Jurkat, Clone E6-1 (cell line): ENCODE data around the gene GDF7.

ENCODE experiments used
- DNase-seq: peaks from one replicate; pipeline ENCODE4 v3.0.0-alpha.2; 2011; ENCODE audit warnings: low read depth, low spot score
- H3K4me3 ChIP-seq: 2 replicates; pipeline ENCODE4 v1.5.1; 2011; ENCODE audit warnings: mild to moderate bottlenecking, low read length, control low read depth, moderate library complexity

Gene GDF7

DNA sequence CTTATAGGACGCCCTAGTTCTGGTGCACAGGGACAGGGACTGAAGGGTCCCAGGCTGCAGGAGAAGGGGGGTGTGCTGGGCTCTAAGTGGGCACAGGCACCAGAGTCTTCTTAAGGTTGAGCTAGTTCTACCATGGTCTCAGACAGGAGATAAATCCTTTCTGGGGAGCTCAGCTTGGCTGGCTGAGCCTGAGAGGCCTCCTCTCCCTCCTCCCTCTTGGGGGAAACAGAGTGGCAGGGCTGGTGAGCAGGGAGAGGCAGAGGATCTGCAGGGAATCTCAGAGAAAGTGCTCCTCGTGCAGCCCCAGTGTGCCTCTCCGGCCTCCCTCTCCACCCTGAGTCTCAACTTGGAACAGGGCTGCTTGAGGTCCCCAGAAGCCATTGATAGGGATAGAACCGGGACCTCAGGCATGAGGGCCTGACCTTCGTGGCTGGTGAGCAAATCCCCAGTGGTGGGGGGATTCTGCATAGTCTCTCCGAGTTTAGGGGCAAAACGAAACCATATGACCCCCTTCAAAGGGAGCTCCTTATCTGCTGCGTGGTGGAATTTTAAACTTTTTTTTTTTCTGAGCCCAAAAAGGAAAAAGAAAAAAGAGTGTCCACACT, 2.0 kb downstream of the GDF7 start:
- no peak for DNase-seq
- H3K4me3 ChIP-seq, result no peak overlapping the region

DNA sequence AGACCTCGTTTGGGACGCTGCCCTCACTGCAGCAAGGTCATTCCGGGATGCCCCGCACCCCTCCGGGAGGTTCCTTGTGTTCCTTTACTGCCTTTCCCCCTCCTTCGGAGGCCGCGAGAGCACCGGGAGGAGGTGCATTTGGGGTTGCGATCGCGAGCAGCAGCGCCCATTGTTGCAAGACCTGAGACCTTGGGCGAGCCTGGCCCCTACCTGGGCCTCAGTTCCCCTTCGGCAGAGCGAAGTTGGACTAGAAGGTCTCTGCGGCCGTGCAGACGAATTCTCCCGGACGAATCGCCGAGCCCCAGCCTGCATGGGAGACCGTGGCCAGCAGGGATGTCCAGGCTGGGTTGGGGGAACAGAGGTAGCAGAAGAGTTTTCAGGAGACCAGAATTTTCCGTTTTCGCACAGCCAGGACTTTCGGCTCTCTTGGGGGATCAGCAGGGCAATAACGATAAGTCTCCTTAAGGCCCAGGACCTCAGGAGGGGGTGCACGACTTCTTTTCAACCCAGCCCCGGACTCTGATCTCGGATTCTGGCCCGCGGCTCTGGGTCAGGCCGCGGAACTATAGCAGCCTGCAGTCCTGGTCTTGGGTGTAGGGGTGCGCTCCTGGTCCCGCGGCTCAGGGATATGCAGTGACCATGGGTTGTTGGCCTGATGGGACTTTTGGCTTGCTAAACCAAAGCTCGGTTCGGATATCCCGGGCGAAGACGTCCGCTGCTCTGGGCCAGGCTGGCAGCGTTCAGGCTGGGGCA, 2.8 kb downstream of the GDF7 start:
- H3K4me3 ChIP-seq, result no peak overlapping the region
- DNase-seq, result no peak

DNA sequence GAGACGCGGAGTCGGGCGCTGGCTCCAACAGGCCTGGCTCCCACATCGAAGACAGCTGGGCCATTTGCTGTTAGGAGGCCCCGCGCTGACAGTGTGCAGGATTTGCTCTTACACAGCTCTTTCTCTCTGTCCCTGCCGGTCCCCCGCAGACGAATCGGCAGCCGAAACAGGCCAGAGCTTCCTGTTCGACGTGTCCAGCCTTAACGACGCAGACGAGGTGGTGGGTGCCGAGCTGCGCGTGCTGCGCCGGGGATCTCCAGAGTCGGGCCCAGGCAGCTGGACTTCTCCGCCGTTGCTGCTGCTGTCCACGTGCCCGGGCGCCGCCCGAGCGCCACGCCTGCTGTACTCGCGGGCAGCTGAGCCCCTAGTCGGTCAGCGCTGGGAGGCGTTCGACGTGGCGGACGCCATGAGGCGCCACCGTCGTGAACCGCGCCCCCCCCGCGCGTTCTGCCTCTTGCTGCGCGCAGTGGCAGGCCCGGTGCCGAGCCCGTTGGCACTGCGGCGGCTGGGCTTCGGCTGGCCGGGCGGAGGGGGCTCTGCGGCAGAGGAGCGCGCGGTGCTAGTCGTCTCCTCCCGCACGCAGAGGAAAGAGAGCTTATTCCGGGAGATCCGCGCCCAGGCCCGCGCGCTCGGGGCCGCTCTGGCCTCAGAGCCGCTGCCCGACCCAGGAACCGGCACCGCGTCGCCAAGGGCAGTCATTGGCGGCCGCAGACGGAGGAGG, 3.5 kb downstream of the GDF7 start:
- DNase-seq, result no peak
- H3K4me3 ChIP-seq, result no peak overlapping the region

DNA sequence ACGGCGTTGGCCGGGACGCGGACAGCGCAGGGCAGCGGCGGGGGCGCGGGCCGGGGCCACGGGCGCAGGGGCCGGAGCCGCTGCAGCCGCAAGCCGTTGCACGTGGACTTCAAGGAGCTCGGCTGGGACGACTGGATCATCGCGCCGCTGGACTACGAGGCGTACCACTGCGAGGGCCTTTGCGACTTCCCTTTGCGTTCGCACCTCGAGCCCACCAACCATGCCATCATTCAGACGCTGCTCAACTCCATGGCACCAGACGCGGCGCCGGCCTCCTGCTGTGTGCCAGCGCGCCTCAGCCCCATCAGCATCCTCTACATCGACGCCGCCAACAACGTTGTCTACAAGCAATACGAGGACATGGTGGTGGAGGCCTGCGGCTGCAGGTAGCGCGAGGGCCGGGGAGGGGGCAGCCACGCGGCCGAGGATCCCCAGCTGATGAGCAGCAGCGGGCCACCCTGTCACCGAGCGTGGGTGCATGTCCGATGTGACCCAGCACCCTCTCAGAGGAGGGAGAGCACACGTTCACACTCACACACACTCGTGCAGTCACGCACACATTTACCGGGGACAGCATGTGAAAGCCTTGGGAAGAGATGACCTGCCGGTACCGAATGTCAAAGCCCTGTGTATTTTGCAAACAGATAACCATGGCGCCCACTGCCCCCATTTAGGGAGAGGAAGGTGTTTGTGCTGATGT, 4.2 kb downstream of the GDF7 start:
- H3K4me3 ChIP-seq, result no peak overlapping the region
- DNase-seq, result no peak

DNA sequence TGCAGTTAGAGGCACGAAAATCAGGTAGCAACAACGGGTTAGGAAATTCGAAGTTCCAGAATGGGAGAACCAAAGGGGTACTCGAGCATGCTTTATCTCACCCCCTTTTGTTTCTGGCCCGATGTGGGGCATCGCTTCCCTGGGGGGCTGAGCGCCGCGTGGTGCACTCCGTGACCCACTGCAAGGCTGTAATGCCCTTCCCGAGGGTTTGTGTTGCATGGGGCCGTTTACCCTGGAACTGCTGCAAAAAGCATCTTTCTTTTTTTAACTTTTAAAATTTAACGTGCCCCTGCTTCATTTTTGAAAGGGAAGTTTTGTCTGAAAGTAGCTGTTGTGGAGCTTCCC, 4.8 kb downstream of the GDF7 start:
- no peak for DNase-seq
- H3K4me3 ChIP-seq, result no peak overlapping the region

DNA sequence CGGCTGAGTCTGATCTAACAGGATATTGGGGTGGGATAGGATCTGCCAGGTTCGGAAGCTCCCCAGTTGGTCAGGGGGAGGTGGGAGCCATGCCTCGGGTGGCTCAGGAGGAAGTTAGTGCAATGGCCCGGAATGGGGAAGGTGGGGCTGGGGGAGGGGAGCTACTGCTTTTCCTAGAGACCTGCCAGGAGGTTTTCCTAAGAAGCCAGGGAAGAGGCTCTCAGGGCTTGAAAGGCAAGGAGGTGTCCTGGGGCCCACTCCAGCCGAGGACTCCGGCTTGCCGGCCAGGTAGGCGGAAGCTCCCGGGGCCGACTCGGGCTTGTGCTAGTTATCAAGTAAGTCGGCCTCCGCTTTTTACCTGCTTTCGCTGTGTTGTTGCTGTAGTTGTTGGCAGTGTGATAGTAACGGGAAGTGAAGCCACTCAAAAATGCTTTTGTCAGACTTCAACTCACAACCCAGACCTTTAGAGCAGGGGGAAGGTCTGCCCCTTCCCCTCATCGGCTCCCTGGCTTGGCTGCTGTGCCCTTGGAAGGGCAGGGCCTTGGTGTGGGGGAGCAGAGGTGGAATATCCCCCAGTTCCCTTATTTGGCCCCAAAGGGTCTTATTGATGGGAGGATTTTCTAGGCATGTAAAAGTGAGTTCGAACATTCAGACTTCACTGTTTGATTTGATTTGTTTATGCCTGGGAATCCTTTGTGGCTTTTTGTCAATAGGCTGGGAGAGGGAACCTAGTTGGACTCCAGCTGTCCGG, 5.4 kb downstream of the GDF7 start:
- DNase-seq, result no peak
- H3K4me3 ChIP-seq, result no peak overlapping the region

DNA sequence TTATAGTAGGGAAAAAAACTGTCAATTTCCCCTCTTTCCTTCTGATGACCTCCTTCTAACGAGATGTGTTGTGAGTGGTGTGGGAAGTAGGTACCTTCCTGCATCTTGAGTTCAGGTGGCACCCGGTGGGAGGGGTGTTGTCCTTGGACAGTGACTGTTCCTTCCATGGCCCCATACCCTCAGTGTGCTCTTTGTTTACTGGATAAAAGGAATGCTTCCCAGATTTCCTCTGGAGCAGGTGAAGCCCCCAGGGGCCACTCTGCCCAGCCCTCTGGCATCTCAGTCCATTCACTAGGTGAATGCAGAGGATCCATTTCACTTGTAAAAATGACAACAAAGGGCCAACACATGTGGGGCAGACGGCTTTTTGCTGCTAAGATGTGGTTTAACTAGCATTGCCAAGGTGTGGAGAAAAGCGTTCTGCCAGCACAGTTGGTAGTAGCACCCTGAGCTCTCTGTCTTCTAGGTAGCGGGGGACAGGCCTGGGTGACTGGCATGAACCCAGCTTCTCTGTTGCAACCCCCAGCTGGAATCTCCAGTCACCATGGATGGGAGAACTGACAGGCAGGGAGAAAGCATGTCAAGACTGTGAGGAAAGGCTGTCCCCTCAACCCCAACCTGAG, 6.9 kb downstream of the GDF7 start:
- no peak for DNase-seq
- H3K4me3 ChIP-seq, result no peak overlapping the region

DNA sequence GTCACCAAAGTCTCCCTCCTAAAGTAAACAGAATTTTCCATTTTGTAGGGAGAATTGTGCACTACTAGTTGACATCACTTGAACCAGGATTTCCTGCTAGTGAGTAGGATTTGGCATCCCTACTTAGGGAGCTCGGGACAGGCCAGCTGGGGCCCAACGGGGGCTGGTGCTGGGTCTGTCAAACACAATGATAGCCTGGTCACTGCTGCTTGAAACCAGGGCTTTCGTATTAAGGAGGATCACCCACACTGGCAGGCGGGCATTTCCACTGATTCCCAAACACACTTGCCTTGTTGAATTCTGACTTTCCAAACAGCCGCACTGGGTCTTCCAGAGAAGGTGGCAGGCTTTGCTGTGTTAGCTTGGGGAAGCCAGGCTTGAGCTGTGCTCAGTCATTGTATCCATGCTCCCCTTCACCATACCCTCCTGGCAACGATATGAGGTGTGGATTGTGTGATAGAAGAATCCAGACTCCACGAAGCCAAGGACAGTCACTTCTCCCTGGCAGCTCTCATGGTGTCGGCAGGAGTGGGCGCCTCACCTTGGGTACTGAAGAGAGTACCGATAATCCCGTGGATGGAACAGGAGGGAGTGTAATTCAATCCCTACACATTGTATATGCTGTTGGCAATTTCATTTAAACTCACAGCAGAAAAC, 7.5 kb downstream of the GDF7 start:
- no peak for DNase-seq
- no peak overlapping the region for H3K4me3 ChIP-seq

DNA sequence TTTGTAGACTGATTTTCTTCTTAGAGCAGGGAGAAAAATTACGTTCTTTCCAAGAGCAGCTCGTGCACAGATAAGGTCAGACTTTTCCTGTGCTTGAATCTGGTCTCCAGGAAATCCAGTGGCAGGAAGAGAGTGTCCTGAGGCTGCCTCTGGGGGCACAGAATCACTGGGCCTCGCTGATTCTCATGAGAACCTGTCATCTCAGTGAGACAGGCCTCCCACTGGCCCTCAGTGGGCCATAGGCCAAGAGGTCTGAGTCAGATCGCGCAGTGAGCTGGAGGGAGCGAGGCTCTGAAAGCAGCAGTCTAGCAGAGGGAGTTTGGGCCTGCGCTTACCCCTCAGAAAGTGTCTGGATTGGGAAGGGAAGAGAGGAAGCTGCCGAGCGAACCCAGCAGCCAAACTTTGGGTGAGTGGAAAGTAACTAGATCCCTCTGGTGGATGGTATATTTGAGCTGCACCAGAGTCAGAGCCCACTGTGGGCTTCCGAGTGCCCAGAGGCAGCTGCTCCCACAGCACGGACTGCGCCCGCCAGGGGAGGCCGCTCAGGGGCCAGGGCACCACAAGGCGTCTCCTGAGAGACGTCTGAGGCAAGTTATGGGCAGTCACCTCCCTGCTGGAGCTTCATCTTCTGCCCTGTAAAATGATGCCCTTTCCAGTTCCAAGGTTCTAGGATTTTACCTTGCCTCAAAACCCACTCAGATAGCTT, 8.2 kb downstream of the GDF7 start:
- no peak for DNase-seq
- no peak overlapping the region for H3K4me3 ChIP-seq

DNA sequence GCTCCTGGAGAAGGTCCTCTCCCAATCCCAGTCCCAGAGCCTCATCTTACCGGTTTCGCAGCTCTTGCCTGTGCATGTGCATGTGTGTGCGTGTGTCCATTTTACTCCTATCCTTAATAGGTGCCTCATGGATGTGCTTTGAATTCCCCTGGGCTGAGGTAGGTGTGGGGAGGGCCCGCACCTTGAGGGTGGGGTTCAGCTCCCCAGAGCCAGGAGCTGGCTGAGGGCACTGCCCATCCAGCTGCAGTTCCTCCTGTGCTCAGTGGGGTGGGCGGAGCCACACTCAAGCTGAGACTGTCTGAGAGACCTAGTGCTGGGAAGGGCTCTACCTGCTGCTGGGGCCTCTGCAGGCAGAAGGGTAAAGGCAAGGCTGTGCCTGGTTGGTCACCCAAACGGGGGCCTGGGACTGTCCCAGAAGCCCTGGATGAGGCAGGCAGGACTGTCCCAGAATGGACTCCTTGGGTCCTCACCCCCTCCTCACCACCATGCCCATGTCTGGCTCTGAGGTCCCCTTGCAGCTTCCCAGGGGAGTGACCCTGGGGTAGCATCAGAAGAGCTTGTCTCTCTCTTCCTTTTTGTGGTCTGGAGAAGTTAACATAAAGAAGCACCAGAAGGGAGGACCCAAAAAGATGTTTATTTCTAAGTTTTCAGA, 8.9 kb downstream of the GDF7 start:
- no peak for DNase-seq
- H3K4me3 ChIP-seq, result no peak overlapping the region

DNA sequence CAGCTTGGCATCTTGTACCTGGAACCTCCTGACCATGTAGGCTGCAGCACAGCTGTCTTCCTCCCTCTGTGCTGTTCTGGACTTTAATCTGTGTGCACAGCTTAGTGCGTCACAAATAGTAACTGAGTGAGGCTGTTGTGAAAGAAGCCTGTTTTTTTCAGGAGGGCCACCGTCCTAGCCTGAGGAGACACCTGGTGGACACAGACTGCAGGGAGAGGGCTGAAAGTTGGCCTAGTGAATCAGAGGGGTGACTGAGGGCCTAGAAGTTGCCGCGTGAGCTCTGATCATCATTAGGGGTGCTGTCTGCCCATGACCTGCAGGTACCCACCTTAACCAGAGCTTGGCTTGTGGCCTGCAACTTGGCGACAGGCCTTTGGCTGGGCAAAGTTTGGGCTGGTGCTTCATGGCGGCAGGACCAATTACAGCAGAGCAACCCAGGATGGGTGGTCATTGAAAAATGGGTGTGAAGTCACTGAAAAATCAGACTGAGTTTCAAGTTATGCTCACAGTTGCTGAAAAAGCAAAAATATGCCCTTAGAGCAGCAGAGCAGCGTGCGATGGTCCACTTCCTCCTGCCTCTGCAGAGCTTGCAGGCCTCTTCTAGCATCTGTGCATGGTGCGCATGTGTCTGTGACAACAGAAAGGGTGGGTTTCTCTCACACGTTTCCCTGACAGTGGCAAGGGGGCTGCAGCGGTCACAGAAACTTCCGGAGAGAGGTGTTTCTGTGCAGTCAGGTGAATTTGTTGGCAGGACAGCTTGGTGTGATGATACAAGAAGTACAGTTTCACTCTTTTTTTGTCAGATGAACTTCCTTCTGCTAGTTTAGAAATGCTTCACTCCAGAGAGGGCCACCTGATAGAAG, 9.6 kb downstream of the GDF7 start:
- no peak for DNase-seq
- no peak overlapping the region for H3K4me3 ChIP-seq

DNA sequence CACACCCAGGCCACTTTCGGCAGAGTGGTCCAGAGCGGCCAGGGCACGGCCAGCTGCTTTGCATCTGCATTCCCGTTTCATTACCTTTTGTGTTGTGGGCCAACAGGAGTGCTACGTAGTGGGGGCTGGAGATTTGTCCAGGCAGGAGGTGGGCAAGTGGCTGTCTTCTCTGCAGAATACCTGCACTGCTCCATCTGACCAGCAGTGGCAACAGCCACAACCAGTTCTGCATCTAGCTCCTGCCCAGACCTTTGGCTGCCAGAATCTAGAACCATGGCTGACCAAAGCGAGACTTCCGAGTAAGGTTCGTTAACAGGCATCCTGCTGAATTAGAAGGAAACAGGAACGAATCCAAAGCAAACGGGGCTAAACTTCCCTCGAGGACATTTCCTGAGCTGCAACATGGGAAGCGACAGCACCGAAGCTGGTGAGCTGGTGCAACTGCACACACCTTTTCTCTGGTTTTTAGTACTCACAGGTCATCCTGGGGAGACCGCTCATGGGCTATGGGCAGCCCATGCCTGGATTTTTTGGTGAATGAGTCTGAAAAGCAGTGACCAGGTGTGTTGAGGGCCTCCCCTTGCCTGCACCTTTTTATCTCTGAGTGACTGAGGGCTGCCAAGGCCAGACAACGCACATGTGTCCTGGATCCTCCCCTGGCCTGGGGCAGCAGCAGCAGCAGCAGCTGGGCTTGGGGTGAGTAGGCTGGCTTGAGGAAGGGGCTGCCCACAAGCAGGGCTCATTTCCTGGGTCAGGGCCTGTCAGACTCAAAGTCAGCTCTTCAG, 10.5 kb downstream of the GDF7 start:
- H3K4me3 ChIP-seq, result no peak overlapping the region
- no peak for DNase-seq

DNA sequence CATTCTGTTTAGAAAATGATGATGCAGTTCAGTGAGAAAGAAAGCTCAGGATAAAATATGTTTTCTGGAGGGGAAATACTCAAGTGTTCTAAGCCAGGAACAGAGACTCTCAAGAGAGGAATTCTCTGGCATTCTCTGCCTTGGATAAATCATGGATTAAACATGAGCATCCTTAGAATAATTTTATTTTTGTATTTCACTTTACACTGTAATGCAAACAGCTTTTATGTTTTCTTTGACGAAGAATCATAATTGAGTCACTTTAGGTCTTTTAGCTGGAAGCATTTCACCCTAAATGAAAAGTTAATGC, 11.1 kb downstream of the GDF7 start:
- DNase-seq, result no peak
- no peak overlapping the region for H3K4me3 ChIP-seq

DNA sequence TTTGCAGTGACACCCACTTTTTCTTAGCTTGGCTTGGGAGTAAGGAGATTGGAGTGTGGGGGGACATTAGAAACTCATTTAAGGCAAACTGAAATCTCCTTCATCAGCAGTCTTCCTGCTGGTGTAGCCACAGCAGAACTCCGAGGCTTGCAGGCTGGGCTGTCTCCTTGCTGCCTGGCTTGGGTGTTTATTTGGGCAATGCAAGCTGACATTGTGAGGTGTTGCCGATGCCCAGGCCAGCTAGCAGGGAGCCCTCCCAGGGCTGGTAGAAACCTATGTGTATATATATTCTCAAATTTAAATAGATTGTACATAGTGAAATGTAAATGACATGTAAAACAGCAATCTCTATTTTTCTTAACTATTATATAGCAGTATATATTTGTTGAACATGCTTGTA, 11.8 kb downstream of the GDF7 start:
- DNase-seq, result no peak
- H3K4me3 ChIP-seq, result no peak overlapping the region

DNA sequence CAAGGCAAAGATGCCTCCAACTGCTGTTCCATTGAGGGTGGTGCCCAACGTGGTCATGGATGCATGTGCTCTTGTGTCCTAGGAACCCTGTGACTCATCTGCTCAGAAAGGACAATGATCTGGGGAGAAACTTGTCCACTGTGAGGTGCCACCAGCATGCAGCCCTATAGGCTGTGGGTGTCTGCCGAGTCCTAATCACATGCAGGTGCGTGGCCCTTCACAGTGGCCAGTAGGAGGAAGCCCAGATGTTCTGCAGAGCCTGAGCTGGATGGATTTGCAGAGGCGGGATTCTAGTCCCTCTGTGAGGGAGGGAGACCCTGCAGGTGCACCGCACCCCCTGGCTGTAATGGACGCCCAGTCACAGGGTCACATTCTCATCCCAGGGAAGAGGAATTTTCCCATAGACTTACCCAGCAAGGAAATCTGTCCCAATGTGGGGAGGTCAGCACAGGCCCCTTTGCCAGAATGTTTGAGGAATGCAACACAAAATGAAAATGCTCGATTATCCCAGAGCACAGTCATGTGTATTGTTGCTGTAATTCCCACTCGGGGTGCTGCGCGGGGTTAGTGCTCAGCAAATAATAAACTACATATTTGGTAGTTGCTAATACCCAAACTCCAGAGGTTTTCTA, 13.9 kb downstream of the GDF7 start:
- DNase-seq, result no peak

More for the DNA sequence above, 13.9 kb downstream of the GDF7 start:
- H3K4me3 ChIP-seq, result no peak overlapping the region
